COLO829 (cell line): ENCODE measurements around the gene SPRY4.
"Not testable (repeated sequence)": the region's sequence is repeated elsewhere in the genome, so short reads cannot be mapped to it uniquely, and the experiment has no call there.

Experiments
- DNase-seq: peaks from one replicate; pipeline ENCODE4 v3.0.0; 2012; ENCODE audit warnings: low spot score

The SPRY4 gene

GRCh38 chr5:142295084-142295758 lies 29.6 kb downstream of the SPRY4 start:
- DNase-seq: no peak

- DNase-seq: no peak
Measured at GRCh38 chr5:142293486-142293885, 31.3 kb downstream of the SPRY4 start.

- no peak for DNase-seq
Measured at GRCh38 chr5:142292808-142293207, 32.0 kb downstream of the SPRY4 start.

GRCh38 chr5:142292249-142292648 lies 32.6 kb downstream of the SPRY4 start:
- no peak for DNase-seq

GRCh38 chr5:142290577-142291299 lies 34.1 kb downstream of the SPRY4 start:
- no peak for DNase-seq

- DNase-seq: no peak
Measured at GRCh38 chr5:142289708-142290576, 34.9 kb downstream of the SPRY4 start.

- DNase-seq: no peak
Measured at GRCh38 chr5:142287973-142288313, 36.9 kb downstream of the SPRY4 start.

GRCh38 chr5:142287096-142287972 lies 37.5 kb downstream of the SPRY4 start:
- DNase-seq: no peak

- no peak for DNase-seq
Measured at GRCh38 chr5:142286111-142286510, 38.7 kb downstream of the SPRY4 start.

- no peak for DNase-seq
Measured at GRCh38 chr5:142283304-142283703, 41.5 kb downstream of the SPRY4 start.

GRCh38 chr5:142281966-142282365 lies 42.9 kb downstream of the SPRY4 start:
- DNase-seq: no peak

- DNase-seq: no peak
Measured at GRCh38 chr5:142281008-142281367, 43.8 kb downstream of the SPRY4 start.

GRCh38 chr5:142280066-142281007 lies 44.5 kb downstream of the SPRY4 start:
- DNase-seq: no peak

GRCh38 chr5:142278627-142279026 lies 46.2 kb downstream of the SPRY4 start:
- DNase-seq: no peak

- no peak for DNase-seq
Measured at GRCh38 chr5:142277796-142278195, 47.0 kb downstream of the SPRY4 start.

GRCh38 chr5:142276517-142276916 lies 48.3 kb downstream of the SPRY4 start:
- no peak for DNase-seq

GRCh38 chr5:142275496-142275895 lies 49.3 kb downstream of the SPRY4 start:
- DNase-seq: no peak

GRCh38 chr5:142272596-142272995 lies 52.2 kb downstream of the SPRY4 start:
- DNase-seq: not testable (repeated sequence)

- not testable (repeated sequence) for DNase-seq
Measured at GRCh38 chr5:142264084-142264483, 60.7 kb downstream of the SPRY4 start.

- DNase-seq: no peak
Measured at GRCh38 chr5:142263346-142263745, 61.5 kb downstream of the SPRY4 start.

GRCh38 chr5:142262683-142263082 lies 62.1 kb downstream of the SPRY4 start:
- no peak for DNase-seq
